Heart left ventricle (tissue), 16 donors: ENCODE data around the gene ATXN2L. TPM values are rescaled to one million over a fixed set of nuclear protein-coding genes. Genes with fewer than 3 reads are reported as not detected.

ENCODE experiments used
- ATAC-seq, 4 donors: fragments of 200-7000 bp; cut with Tn5 transposase; one replicate each; pipeline ENCODE4 v1.9.1; 2020 to 2022; ENCODE audit warnings: moderate library complexity in 4 of 4, mild to moderate bottlenecking in 3 of 4, moderate number of reproducible peaks in 1 of 4
- DNase-seq, 5 donors: peaks; one replicate each; pipeline ENCODE4 v3.0.0-alpha.2; 2020
- H3K27ac ChIP-seq, 12 donors: fragments of 200-600 bp; sonication (generic) in 4 of 12; one replicate each; pipeline versions ENCODE4 v1.5.0 to v1.8.0; 2016 to 2022; ENCODE audit warnings: mild to moderate bottlenecking in 2 of 12
- H3K27me3 ChIP-seq, 9 donors: fragments of 200-600 bp; sonication (generic) in 2 of 9; one replicate each; pipeline versions ENCODE4 v1.5.1 to v1.8.0; 2016 to 2022; ENCODE audit warnings: mild to moderate bottlenecking in 3 of 9
- H3K36me3 ChIP-seq, 9 donors: fragments of 200-600 bp; sonication (generic) in 2 of 9; one replicate each; pipeline versions ENCODE4 v1.5.0 to v1.8.0; 2018 to 2022; ENCODE audit warnings: mild to moderate bottlenecking in 2 of 9
- H3K4me1 ChIP-seq, 12 donors: fragments of 200-600 bp; sonication (generic) in 4 of 12; one replicate each; pipeline versions ENCODE4 v1.5.0 to v1.8.0; 2016 to 2022; ENCODE audit warnings: mild to moderate bottlenecking in 3 of 12
- H3K4me3 ChIP-seq, 12 donors: fragments of 200-600 bp; sonication (generic) in 4 of 12; one replicate each; pipeline versions ENCODE4 v1.5.0 to v1.8.0; 2017 to 2022; ENCODE audit warnings: mild to moderate bottlenecking in 9 of 12, moderate library complexity in 4 of 12
- H3K9me3 ChIP-seq, 12 donors: fragments of 200-600 bp; sonication (generic) in 4 of 12; one replicate each; pipeline versions ENCODE4 v1.5.0 to v1.8.0; 2016 to 2022; ENCODE audit warnings: mild to moderate bottlenecking in 1 of 12
- CTCF ChIP-seq, 12 donors: fragments of 200-600 bp; sonication (generic) in 4 of 12; IDR thresholded peaks; one replicate each; pipeline versions ENCODE4 v1.5.0 to v1.8.0; 2018 to 2022; ENCODE audit warnings: antibody characterized with exemption in 12 of 12, mild to moderate bottlenecking in 5 of 12
- POLR2A ChIP-seq, 2 donors: fragments of 450-650 bp; IDR thresholded peaks; one replicate each; pipeline ENCODE4 v1.6.1; 2017; ENCODE audit warnings: antibody characterized with exemption in 2 of 2, mild to moderate bottlenecking in 2 of 2, moderate library complexity in 2 of 2
- WGBS, 4 donors: extraction: QIAGEN DNeasy Blood & Tissue Kit in 2 of 4; methylation state at CpG; one replicate each; pipeline versions ENCODE4 v1.1.5 to v1.1.7; 2013 to 2018; 5-methylcytosine and 5-hydroxymethylcytosine counted together
- intact Hi-C, 10 donors: fragments of 100-400 bp; cut with DNase I; formaldehyde crosslinking; loops; one replicate each; pipeline versions ENCODE4 v1.11.1 to v1.14.2; 2022
- polyA plus RNA-seq, 2 donors: library from polyadenylated mRNA; stranded (reverse); fragments of 200-250 nt; gene quantifications; one replicate each; pipeline ENCODE4 v1.2.3, GENCODE V29; 2013
- total RNA-seq, 9 donors: library from RNA; depleted of rRNA in 2 of 9; stranded (reverse); fragments of >200 nt in 2 of 9; fragmentation: NEBNext Ultra II Directional in 3 of 9; extraction: Animal tissue kit (Norgen Biotek cat#: 25700) in 3 of 9; gene quantifications; one replicate each; pipeline versions ENCODE4 v1.1.0 to v1.2.4, GENCODE V29; 2016 to 2023
- donor health status: ischemic (EF 13 %, LVEDD 7.1; RV severe dilation, severe dysfunction).
- donor health status: healthy with polysubstance abuse.
- donor health status: DM: no; HTN: yes; CAD: no.
- donor health status: DM: no; HTN: no; CAD: no.
- donor health status: ischemic (EF 25% LVEDD 6.9; RV normal size, moderate dysfunction).
- donor health status: ischemic (EF 25% LVEDD 5.7; RV mildly dilated, moderate dysfunction).
- donor health status: healthy.
- donor health status: DM: yes; HTN: yes; CAD: no.
- donor health status: ischemic (EF 35%, LVEDD 5.7; RV mildly dilated, moderate dysfunction).
- donor health status: nonischemic (EF 11% LVEDD 7.7; RV severe dilation, severe dysfunction).
- donor health status: DM: yes; HTN: yes; CAD: no.
- donor health status: PGD.
- donor health status: ischemic (EF 29% LVEDD 5.4; RV normal size, mild dysfunction).
- donor health status: nonischemic (EF 23%, LVEDD 6.1; RV moderate dilation, normal function).

Gene ATXN2L
- total and polyA plus RNA-seq, 11 donors, result 33.7 to 73.9 (median 44.8) TPM

GRCh38 chr16:28823873-28824716 lies 1.3 kb downstream of the ATXN2L start:
- ATAC-seq, result peak; percentile 92 to 97 (median 96)
- intact Hi-C loops, result loop anchor here in 9 of 10 donors (1.0 to 5.0 kb wide), 11 partner anchors 21 to 128 kb away; partner anchors contain the start of genes TUFM (in 4 of the 9), SH2B1 (in 3 of the 9), NFATC2IP (in 2 of the 9) and ATP2A1 (in 1 of the 9)
- Histone ChIP-seq H3K9me3 (no peaks in the 10 kb centered on the region), H3K36me3 (peaks cover 0 to 42% (median 37%) of the 10 kb centered on the region in 9 donors), H3K4me3 (peak overlapping the region; percentile 72 to 100 (median 99)), H3K27ac (peak overlapping the region; percentile 90 to 100 (median 99)), H3K4me1 (peaks cover 0 to 33% (median 21%) of the 10 kb centered on the region in 12 donors), H3K27me3 (no peaks in the 10 kb centered on the region)
- peak; percentile 98 to 99 (median 98) for DNase-seq
- 1% methylated on average over 36 to 60 of the region's 60 CpGs for WGBS, 4 donors
- peak in 1 of 2 donors; percentile 53 for TF ChIP-seq POLR2A (IDR thresholded peaks at IDR 0.05)
- TF ChIP-seq CTCF (IDR thresholded peaks at IDR 0.05), result peak in 11 of 12 donors; percentile 6 to 51 (median 31)

- TF ChIP-seq POLR2A (IDR thresholded peaks at IDR 0.05) (no peak), CTCF (IDR thresholded peaks at IDR 0.05) (no peak)
- H3K4me1 ChIP-seq, result peaks cover 0 to 33% (median 21%) of the 10 kb centered on the region in 12 donors
- peak overlapping the region; percentile 72 to 100 (median 99) for H3K4me3 ChIP-seq
- WGBS, 4 donors, result 27 to 42% (median 37%) methylated on average over 5 of the region's 5 CpGs
- H3K36me3 ChIP-seq, result peaks cover 0 to 48% (median 42%) of the 10 kb centered on the region in 9 donors
- H3K27me3 ChIP-seq, result no peaks in the 10 kb centered on the region
- H3K27ac ChIP-seq, result peak overlapping the region; percentile 90 to 100 (median 99)
- intact Hi-C loops, result loop anchor here in 7 of 10 donors (1.0 to 5.0 kb wide), 10 partner anchors 20 to 128 kb away; partner anchors contain the start of genes SH2B1 (in 3 of the 7), NFATC2IP (in 2 of the 7), ATP2A1 (in 1 of the 7) and RABEP2 (in 1 of the 7)
- DNase-seq (no peak), ATAC-seq (no peak)
- H3K9me3 ChIP-seq, result no peaks in the 10 kb centered on the region
Measured at GRCh38 chr16:28824717-28824973, 1.8 kb downstream of the ATXN2L start.

GRCh38 chr16:28826141-28826540 lies 3.3 kb downstream of the ATXN2L start:
- peaks cover 0 to 28% (median 21%) of the 10 kb centered on the region in 12 donors for H3K4me1 ChIP-seq
- intact Hi-C loops, result no loop called here
- no peak overlapping the region for H3K27ac ChIP-seq
- peaks cover 0 to 62% (median 57%) of the 10 kb centered on the region in 9 donors for H3K36me3 ChIP-seq
- H3K4me3 ChIP-seq, result no peak overlapping the region
- DNase-seq (no peak), ATAC-seq (no peak)
- TF ChIP-seq POLR2A (IDR thresholded peaks at IDR 0.05) (no peak), CTCF (IDR thresholded peaks at IDR 0.05) (no peak)
- H3K27me3 ChIP-seq, result no peaks in the 10 kb centered on the region
- H3K9me3 ChIP-seq, result no peaks in the 10 kb centered on the region
- 46 to 50% (median 48%) methylated on average over 6 of the region's 6 CpGs for whole genome bisulfite sequencing, 4 donors

- Histone ChIP-seq H3K36me3 (peaks cover 6 to 99% (median 93%) of the 10 kb centered on the region in 9 donors), H3K9me3 (no peaks in the 10 kb centered on the region), H3K27ac (no peak overlapping the region), H3K27me3 (no peaks in the 10 kb centered on the region), H3K4me1 (peaks cover 0 to 16% (median 13%) of the 10 kb centered on the region in 12 donors), H3K4me3 (no peak overlapping the region)
- WGBS, 4 donors, result 92 to 95% (median 94%) methylated on average over 13 of the region's 13 CpGs
- DNase-seq, result no peak
- intact Hi-C loops, result no loop called here
- no peak for TF ChIP-seq CTCF (IDR thresholded peaks at IDR 0.05)
- TF ChIP-seq POLR2A (IDR thresholded peaks at IDR 0.05), result no peak
- no peak for ATAC-seq
Measured at GRCh38 chr16:28829747-28830146, 6.9 kb downstream of the ATXN2L start.
